NCI-H2227 treated with DMSO at 0.1 percent for 48 hours (cell line): ENCODE measurements around the gene LYL1.

Source experiments
- DNase-seq: peaks from one replicate; lab custom pipeline; 2025; lab: John Stamatoyannopoulos, UW

LYL1 gene

GRCh38 chr19:13056052-13056660, 46.5 kb downstream of the LYL1 start:
- no peak for DNase-seq

DNA sequence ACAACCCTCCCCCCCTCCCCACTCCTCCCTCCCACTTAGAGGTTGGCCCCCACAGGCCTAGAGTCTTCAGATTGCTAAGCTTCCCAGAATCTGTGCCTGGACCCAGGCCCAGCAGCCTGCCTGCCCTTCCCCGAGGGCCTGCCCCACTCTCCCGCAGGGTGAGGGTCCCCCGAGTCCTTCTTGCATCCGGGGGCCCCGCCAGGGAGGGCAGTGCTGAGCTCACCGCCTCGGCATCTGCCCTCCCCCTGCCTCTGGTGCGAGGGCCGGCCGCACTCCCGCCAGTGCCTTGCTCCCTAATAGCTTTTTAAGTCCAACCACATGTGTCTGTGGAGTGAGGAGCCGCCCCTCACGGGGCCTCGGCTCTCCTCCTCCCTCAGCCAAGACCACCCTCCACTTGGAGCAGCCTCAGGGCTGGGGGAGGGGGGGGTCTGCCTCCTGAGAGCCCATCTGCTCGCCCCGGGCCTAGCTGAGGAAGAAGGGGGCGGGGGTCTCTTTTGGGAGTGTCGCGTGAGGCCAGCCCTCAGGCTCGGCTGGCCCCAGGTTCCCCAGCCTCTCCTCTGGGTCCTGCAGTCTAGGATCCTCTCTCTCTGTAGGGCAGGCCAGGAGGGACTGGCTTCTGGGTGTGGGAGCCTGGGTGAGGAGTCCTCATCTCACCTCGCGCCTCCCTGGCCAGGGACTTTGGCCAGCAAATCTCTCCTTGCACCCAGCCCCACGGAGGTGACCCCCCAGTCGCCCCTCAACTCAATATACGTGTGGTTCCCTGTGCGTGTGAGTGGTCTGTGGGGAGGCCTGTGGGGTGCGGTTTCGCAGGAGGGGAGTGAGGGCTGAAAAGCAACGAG, 47.2 kb downstream of the LYL1 start:
- no peak for DNase-seq

DNA sequence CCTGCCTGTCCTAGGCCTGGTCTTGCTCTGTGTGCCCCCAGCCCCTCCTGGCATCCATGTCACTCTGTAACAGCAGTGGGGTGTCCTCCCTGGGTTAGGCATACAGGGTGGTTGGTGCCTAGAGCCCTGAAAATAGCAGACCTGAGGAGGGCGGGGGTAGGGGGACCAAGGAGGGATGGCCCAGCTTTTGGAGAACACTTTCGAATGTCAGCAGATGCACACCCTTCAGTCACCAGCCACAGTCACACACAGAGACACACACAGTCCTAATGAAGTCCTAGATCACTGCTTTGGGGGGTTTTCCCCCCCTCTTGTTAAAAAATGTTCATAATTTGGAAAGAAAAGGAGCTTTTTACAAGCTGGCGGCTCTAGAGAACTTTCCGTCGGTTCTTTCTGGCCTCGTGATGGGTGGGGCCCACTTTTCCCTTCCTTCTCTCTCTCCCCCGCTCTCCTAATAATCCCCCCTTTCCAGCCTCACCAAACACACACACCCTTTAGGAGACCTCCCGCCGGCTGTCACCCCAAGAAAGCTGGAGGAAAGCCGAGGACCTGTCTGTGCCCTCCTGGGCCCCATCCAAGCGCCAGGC, 47.9 kb downstream of the LYL1 start:
- no peak for DNase-seq

GRCh38 chr19:13053761-13054625, 48.7 kb downstream of the LYL1 start:
- DNase-seq = no peak

- no peak for DNase-seq
Observed at GRCh38 chr19:13053238-13053637, 49.4 kb downstream of the LYL1 start.

DNA sequence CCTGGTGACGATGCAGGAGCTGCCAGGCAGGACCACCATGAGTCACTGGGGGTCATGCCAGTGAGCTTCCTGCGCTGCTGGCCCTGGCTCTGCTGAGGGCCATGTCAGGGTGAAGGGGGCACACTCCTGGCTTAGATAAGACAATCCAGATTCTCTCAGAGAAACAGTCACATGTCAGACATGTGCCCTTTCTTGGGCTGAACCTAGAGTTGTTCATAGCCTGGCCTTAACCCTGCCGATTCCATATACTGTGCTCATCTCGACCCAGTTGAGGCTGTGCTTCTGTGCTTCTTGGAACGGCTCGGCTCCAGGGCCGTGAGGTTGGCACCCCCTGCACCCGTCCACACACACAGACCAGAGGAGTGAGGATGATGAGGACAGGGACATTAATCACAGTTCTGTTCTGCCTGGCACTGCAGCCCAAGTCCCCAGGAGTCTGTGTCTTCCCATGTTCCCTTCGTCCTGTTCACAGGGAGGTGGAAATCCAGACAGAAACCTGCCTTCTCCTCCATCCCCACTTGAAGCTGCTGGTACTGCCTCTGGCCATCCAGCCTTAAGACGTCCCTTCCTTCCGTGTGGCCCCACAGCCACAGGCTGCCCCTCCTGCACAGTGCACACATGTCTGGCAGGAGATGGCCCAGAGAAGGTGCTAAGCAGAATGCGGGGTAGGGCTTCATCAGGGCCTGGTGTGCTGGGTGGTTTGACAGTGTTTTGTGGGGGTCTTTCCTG, 50.0 kb downstream of the LYL1 start:
- no peak for DNase-seq

GRCh38 chr19:13051557-13052165, 51.0 kb downstream of the LYL1 start:
- DNase-seq = peak; percentile 55

DNA sequence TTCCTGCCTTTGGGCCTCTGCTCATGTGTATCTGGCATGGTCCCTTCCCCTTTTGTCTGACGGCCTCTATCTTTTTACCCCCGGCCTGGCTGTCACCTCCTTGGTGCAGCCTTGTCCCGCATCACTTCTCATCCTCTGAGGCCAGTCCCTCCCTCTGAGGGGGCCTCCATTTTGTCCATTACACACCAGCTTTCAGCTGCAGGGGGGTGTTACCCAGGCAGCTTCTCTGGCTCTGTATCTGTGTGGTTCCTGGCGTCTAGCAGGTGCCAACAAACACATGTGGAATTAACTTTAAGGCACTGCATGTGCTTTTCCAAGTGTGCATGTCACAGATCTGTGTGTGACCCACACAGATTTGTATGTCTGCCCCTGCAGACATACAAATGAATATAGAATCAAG, 52.4 kb downstream of the LYL1 start:
- no peak for DNase-seq
